ENCODE data around the gene PRKACB.

Gene PRKACB

GRCh38 chr1:84268346-84268745 lies 124.3 kb downstream of the PRKACB start:
- no peak for TF ChIP-seq REST (IDR thresholded peaks at IDR 0.05; ENCODE audit: insufficient read depth in 1 of 2, low read depth in 2 of 2, low read length in 2 of 2)
- no peak for TF ChIP-seq SIN3A (IDR thresholded peaks at IDR 0.05; ENCODE audit: borderline replicate concordance, insufficient read depth, low read length)
- no peak for TF ChIP-seq TAF1 (IDR thresholded peaks at IDR 0.05; ENCODE audit: borderline replicate concordance, insufficient read depth, low read length)
- no peak for TF ChIP-seq POLR2AphosphoS5 (IDR thresholded peaks at IDR 0.05; ENCODE audit: low read depth, low read length)
- TF ChIP-seq FOXP2 (optimal IDR thresholded peaks at IDR 0.05; ENCODE audit: borderline replicate concordance, extremely low read depth, extremely low read length, insufficient read depth): no peak

- TF ChIP-seq TAF1 (IDR thresholded peaks at IDR 0.05; ENCODE audit: borderline replicate concordance, insufficient read depth, low read length) (no peak), REST (IDR thresholded peaks at IDR 0.05; ENCODE audit: insufficient read depth in 1 of 2, low read depth in 2 of 2, low read length in 2 of 2) (no peak), FOXP2 (optimal IDR thresholded peaks at IDR 0.05; ENCODE audit: borderline replicate concordance, extremely low read depth, extremely low read length, insufficient read depth) (no peak), SIN3A (IDR thresholded peaks at IDR 0.05; ENCODE audit: borderline replicate concordance, insufficient read depth, low read length) (no peak), POLR2AphosphoS5 (IDR thresholded peaks at IDR 0.05; ENCODE audit: low read depth, low read length) (no peak)
These were observed 125.2 kb downstream of the PRKACB start for GRCh38 chr1:84269306-84269705.

- TF ChIP-seq POLR2AphosphoS5 (IDR thresholded peaks at IDR 0.05; ENCODE audit: low read depth, low read length): no peak
- no peak for TF ChIP-seq SIN3A (IDR thresholded peaks at IDR 0.05; ENCODE audit: borderline replicate concordance, insufficient read depth, low read length)
- no peak for TF ChIP-seq REST (IDR thresholded peaks at IDR 0.05; ENCODE audit: insufficient read depth in 1 of 2, low read depth in 2 of 2, low read length in 2 of 2)
- no peak for TF ChIP-seq FOXP2 (optimal IDR thresholded peaks at IDR 0.05; ENCODE audit: borderline replicate concordance, extremely low read depth, extremely low read length, insufficient read depth)
- TF ChIP-seq TAF1 (IDR thresholded peaks at IDR 0.05; ENCODE audit: borderline replicate concordance, insufficient read depth, low read length): no peak
These were observed 127.5 kb downstream of the PRKACB start for GRCh38 chr1:84271441-84272151.

GRCh38 chr1:84272401-84272800 lies 128.3 kb downstream of the PRKACB start:
- no peak for TF ChIP-seq POLR2AphosphoS5 (IDR thresholded peaks at IDR 0.05; ENCODE audit: low read depth, low read length)
- TF ChIP-seq REST (IDR thresholded peaks at IDR 0.05; ENCODE audit: insufficient read depth in 1 of 2, low read depth in 2 of 2, low read length in 2 of 2): no peak
- TF ChIP-seq FOXP2 (optimal IDR thresholded peaks at IDR 0.05; ENCODE audit: borderline replicate concordance, extremely low read depth, extremely low read length, insufficient read depth): no peak
- TF ChIP-seq TAF1 (IDR thresholded peaks at IDR 0.05; ENCODE audit: borderline replicate concordance, insufficient read depth, low read length): no peak
- no peak for TF ChIP-seq SIN3A (IDR thresholded peaks at IDR 0.05; ENCODE audit: borderline replicate concordance, insufficient read depth, low read length)
